Measurements from ENCODE around the gene CDC42BPA. TPM values are rescaled to one million over a fixed set of nuclear protein-coding genes. Genes with fewer than 3 reads are reported as not detected.
A peak's percentile ranks its signal among the peaks of the same experiment; 100 is the strongest.

CDC42BPA gene
- total and polyA plus RNA-seq, 4 experiments from 2014 or later = 0.49 to 0.72 TPM; not detected in 2

DNA sequence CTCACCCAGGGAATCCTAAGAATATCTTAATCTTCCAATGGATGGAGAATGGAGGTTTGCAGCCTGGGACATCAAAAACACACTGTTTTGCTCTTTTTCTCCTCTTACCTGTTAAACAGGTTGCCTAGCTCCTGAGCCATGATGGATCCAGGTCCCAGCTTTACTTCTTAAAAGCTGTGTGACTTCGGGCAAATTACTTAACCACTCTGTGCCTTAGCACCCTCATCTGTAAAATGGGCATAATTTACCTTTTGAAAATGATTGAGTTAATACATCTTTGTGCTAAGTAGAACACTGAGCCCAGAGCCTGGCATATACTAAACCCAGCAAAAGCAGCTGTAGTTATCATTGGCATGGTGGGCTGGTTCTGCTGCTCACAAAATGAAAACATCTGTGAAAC, 368.0 kb downstream of the CDC42BPA start:
- Mint-ChIP-seq H3K9me3 (peaks cover 0 to 4% (median 0%) of the 10 kb centered on the region in 8 donors), H3K27me3 (no peaks in the 10 kb centered on the region)
- POLR2A ChIA-PET (ENCODE audit: partially characterized antibody) = interaction anchor here (1.9 kb wide), 1 partner anchor 11 kb away, joined by 9 read pairs; no protein-coding TSS in a partner anchor

DNA sequence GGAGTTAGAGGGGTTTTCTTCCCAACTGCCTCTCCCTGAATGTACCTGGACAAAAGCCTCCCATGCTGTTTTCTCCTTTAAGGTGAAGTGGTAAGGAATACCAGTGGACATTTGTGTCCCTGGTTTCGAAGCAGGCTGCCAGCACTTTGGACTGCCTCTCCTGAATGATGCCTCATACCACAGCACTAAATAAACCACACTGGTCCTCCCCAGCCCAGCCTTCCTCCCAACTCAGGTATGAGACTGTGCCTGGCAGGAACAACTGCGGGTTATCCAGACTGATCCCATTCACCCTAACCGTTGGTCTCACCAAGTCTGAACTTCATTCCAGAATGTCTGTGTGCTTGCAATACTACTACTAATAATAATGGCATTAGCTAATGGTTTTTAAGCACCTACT, 368.9 kb downstream of the CDC42BPA start:
- no peak for DNase-seq
- Mint-ChIP-seq H3K4me1 (peaks cover 10 to 57% (median 29%) of the 10 kb centered on the region in 4 donors), H3K4me3 (no peak overlapping the region), H3K9me3 (peaks cover 0 to 4% (median 0%) of the 10 kb centered on the region in 8 donors), H3K27ac (no peak overlapping the region), H3K36me3 (peaks cover 17 to 21% of the 10 kb centered on the region in 2 donors), H3K27me3 (no peaks in the 10 kb centered on the region)
- no peak overlapping the region for H3K27ac ChIP-seq (ENCODE audit: low read depth, low read length)
- H3K27me3 ChIP-seq (ENCODE audit: insufficient read depth, low read length) = no peaks in the 10 kb centered on the region
- H3K36me3 ChIP-seq (ENCODE audit: insufficient read depth, low read length) = no peaks in the 10 kb centered on the region
- no peaks in the 10 kb centered on the region for H3K9me3 ChIP-seq (ENCODE audit: control insufficient read depth in 1 of 2, low read length in 2 of 2)
- H3K4me3 ChIP-seq (ENCODE audit: low read length in 2 of 2) = no peak overlapping the region
- no peaks in the 10 kb centered on the region for H3K4me1 ChIP-seq (ENCODE audit: insufficient read depth, low read length)
- intact Hi-C loops (cut with micrococcal nuclease) = no loop called here
- ChIA-PET POLR2A (ENCODE audit: partially characterized antibody) (interaction anchor here (1.9 kb wide), 1 partner anchor 10 kb away, joined by 9 read pairs; no protein-coding TSS in a partner anchor), CTCF (ENCODE audit: partially characterized antibody) (no interaction called here)

More for the DNA sequence above, 368.0 kb downstream of the CDC42BPA start:
- Mint-ChIP-seq H3K27ac (no peak overlapping the region), H3K4me3 (no peak overlapping the region), H3K36me3 (peaks cover 19 to 25% of the 10 kb centered on the region in 2 donors), H3K4me1 (peaks cover 8 to 52% (median 32%) of the 10 kb centered on the region in 4 donors)
- Histone ChIP-seq H3K4me3 (ENCODE audit: low read length in 2 of 2) (no peak overlapping the region), H3K9me3 (ENCODE audit: control insufficient read depth in 1 of 2, low read length in 2 of 2) (no peaks in the 10 kb centered on the region), H3K27me3 (ENCODE audit: insufficient read depth, low read length) (no peaks in the 10 kb centered on the region), H3K27ac (ENCODE audit: low read depth, low read length) (no peak overlapping the region), H3K36me3 (ENCODE audit: insufficient read depth, low read length) (no peaks in the 10 kb centered on the region), H3K4me1 (ENCODE audit: insufficient read depth, low read length) (no peaks in the 10 kb centered on the region)
- CTCF ChIA-PET (ENCODE audit: partially characterized antibody) = no interaction called here
- intact Hi-C loops (cut with micrococcal nuclease) = no loop called here
- DNase-seq = no peak

DNA sequence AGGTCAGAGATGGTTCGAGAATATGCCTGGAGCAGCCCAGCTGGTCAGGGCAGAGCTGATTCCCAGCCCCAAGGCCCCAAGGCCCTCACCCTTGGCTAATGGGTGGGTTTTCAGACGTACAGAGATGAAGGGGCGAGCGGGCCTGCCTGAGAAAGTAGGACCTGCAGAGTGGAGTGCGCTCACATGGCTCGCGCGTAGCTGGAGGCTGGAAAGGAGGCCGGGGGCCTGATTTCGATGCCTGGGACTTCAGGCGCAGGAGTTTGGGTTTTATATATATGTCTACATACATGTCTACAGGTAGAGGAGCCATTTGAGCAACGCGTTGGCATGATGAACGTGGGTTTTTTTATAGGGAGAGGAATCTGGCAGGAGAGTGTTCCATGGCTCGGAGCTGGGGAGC, 369.3 kb downstream of the CDC42BPA start:
- intact Hi-C loops (cut with micrococcal nuclease) = no loop called here
- H3K27me3 ChIP-seq (ENCODE audit: insufficient read depth, low read length) = no peaks in the 10 kb centered on the region
- no peaks in the 10 kb centered on the region for H3K4me1 ChIP-seq (ENCODE audit: insufficient read depth, low read length)
- Mint-ChIP-seq H3K36me3 (peaks cover 16 to 19% of the 10 kb centered on the region in 2 donors), H3K27me3 (no peaks in the 10 kb centered on the region), H3K4me1 (peaks cover 14 to 60% (median 31%) of the 10 kb centered on the region in 4 donors), H3K27ac (no peak overlapping the region), H3K4me3 (no peak overlapping the region), H3K9me3 (peaks cover 0 to 4% (median 0%) of the 10 kb centered on the region in 8 donors)
- H3K9me3 ChIP-seq (ENCODE audit: control insufficient read depth in 1 of 2, low read length in 2 of 2) = no peaks in the 10 kb centered on the region
- no peak overlapping the region for H3K27ac ChIP-seq (ENCODE audit: low read depth, low read length)
- CTCF ChIA-PET (ENCODE audit: partially characterized antibody) = no interaction called here
- no peak for DNase-seq
- no peaks in the 10 kb centered on the region for H3K36me3 ChIP-seq (ENCODE audit: insufficient read depth, low read length)
- POLR2A ChIA-PET (ENCODE audit: partially characterized antibody) = interaction anchor here (1.9 kb wide), 1 partner anchor 10 kb away, joined by 9 read pairs; no protein-coding TSS in a partner anchor
- no peak overlapping the region for H3K4me3 ChIP-seq (ENCODE audit: low read length in 2 of 2)

DNA sequence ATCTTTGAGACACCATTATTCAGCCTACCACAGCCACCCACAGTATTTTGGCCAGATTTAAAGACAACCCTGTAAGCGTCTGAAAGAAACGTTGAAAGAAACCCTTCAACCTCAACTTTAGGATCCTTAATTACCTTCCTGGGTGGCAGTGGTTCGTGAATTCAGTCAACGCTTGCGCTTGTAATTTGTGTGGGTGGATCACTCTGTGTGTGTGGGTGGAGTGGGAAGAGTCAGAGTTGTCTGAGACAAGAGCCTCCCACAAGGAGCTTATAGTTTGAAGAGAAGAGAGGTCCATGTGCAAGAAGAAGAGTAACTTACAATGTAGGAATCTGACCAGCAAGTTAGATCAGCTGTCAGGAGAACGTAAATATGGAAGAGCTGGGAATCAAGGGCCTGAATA, 369.8 kb downstream of the CDC42BPA start:
- H3K27me3 ChIP-seq (ENCODE audit: insufficient read depth, low read length) = no peaks in the 10 kb centered on the region
- H3K4me1 Mint-ChIP-seq = peaks cover 18 to 60% (median 35%) of the 10 kb centered on the region in 4 donors
- no peaks in the 10 kb centered on the region for H3K9me3 ChIP-seq (ENCODE audit: control insufficient read depth in 1 of 2, low read length in 2 of 2)
- H3K36me3 Mint-ChIP-seq = peaks cover 15 to 16% of the 10 kb centered on the region in 2 donors
- intact Hi-C loops (cut with micrococcal nuclease) = no loop called here
- no peak overlapping the region for H3K4me3 ChIP-seq (ENCODE audit: low read length in 2 of 2)
- H3K4me1 ChIP-seq (ENCODE audit: insufficient read depth, low read length) = peaks cover 4% of the 10 kb centered on the region
- peaks cover 0 to 4% (median 0%) of the 10 kb centered on the region in 8 donors for H3K9me3 Mint-ChIP-seq
- H3K27ac Mint-ChIP-seq = no peak overlapping the region
- DNase-seq = no peak
- H3K36me3 ChIP-seq (ENCODE audit: insufficient read depth, low read length) = no peaks in the 10 kb centered on the region
- ChIA-PET CTCF (ENCODE audit: partially characterized antibody) (no interaction called here), POLR2A (ENCODE audit: partially characterized antibody) (interaction anchor here (1.9 kb wide), 1 partner anchor 9 kb away, joined by 9 read pairs; no protein-coding TSS in a partner anchor)
- no peak overlapping the region for H3K4me3 Mint-ChIP-seq
- no peak overlapping the region for H3K27ac ChIP-seq (ENCODE audit: low read depth, low read length)
- no peaks in the 10 kb centered on the region for H3K27me3 Mint-ChIP-seq

DNA sequence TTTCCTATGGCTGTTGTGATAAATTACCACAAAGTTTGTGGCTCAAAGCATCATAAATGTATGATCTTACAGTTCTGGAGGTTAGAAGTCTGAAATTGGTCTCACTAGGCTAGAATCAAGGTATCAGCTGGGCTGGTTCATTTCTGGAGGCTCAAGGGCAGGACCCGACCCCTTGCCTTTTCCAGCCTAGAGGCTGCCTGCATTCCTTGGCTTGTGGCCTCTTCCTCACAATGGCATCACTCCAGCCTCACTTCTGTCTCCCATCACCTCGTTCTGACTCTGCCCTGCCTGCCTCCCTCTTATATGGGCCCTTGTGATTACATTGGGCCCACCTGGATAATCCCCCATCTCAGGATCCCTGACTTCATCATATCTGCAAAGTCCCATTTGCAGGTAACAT, 370.2 kb downstream of the CDC42BPA start:
- Mint-ChIP-seq H3K9me3 (peaks cover 0 to 4% (median 0%) of the 10 kb centered on the region in 8 donors), H3K4me1 (peaks cover 22 to 60% (median 38%) of the 10 kb centered on the region in 4 donors), H3K4me3 (no peak overlapping the region), H3K36me3 (peaks cover 11 to 12% of the 10 kb centered on the region in 2 donors), H3K27ac (no peak overlapping the region), H3K27me3 (no peaks in the 10 kb centered on the region)
- intact Hi-C loops (cut with micrococcal nuclease) = no loop called here
- no peaks in the 10 kb centered on the region for H3K36me3 ChIP-seq (ENCODE audit: insufficient read depth, low read length)
- H3K27me3 ChIP-seq (ENCODE audit: insufficient read depth, low read length) = no peaks in the 10 kb centered on the region
- no peak overlapping the region for H3K27ac ChIP-seq (ENCODE audit: low read depth, low read length)
- no peaks in the 10 kb centered on the region for H3K9me3 ChIP-seq (ENCODE audit: control insufficient read depth in 1 of 2, low read length in 2 of 2)
- ChIA-PET CTCF (ENCODE audit: partially characterized antibody) (no interaction called here), POLR2A (ENCODE audit: partially characterized antibody) (interaction anchor here (1.3 kb wide), 1 partner anchor 65 kb away, joined by 4 read pairs; no protein-coding TSS in a partner anchor)
- H3K4me3 ChIP-seq (ENCODE audit: low read length in 2 of 2) = no peak overlapping the region
- DNase-seq = no peak
- H3K4me1 ChIP-seq (ENCODE audit: insufficient read depth, low read length) = peaks cover 5% of the 10 kb centered on the region

DNA sequence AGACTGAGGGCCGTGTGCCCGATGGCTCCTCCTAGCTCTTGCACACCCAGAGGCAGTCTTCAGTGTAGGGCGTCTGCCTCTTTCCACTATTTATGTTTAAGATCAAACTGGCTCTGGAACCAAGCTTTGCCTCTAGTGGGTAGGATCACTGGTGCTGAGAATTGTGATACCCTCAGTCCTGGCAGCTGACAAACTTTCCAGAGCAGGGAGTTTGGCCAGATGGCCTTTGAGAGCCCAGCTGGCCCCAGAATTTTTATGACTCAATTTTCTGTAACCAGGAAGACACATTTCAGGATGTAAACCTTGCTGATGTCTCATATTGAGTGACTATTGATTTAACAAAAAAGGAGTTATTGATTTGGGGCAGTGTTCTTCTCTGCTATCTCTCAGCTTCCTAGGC, 371.5 kb downstream of the CDC42BPA start:
- Mint-ChIP-seq H3K4me3 (no peak overlapping the region), H3K4me1 (peaks cover 34 to 71% (median 49%) of the 10 kb centered on the region in 4 donors), H3K36me3 (peaks cover 12 to 15% of the 10 kb centered on the region in 2 donors), H3K9me3 (peaks cover 0 to 4% (median 0%) of the 10 kb centered on the region in 8 donors), H3K27ac (no peak overlapping the region), H3K27me3 (no peaks in the 10 kb centered on the region)
- Histone ChIP-seq H3K9me3 (ENCODE audit: control insufficient read depth in 1 of 2, low read length in 2 of 2) (no peaks in the 10 kb centered on the region), H3K4me3 (ENCODE audit: low read length in 2 of 2) (no peak overlapping the region), H3K36me3 (ENCODE audit: insufficient read depth, low read length) (no peaks in the 10 kb centered on the region), H3K27me3 (ENCODE audit: insufficient read depth, low read length) (no peaks in the 10 kb centered on the region), H3K27ac (ENCODE audit: low read depth, low read length) (no peak overlapping the region), H3K4me1 (ENCODE audit: insufficient read depth, low read length) (peaks cover 12% of the 10 kb centered on the region)
- POLR2A ChIA-PET (ENCODE audit: partially characterized antibody) = interaction anchor here (1.3 kb wide), 1 partner anchor 64 kb away, joined by 4 read pairs; no protein-coding TSS in a partner anchor
- CTCF ChIA-PET (ENCODE audit: partially characterized antibody) = interaction anchor here (0.7 kb wide), 1 partner anchor 321 kb away, joined by 3 read pairs; no protein-coding TSS in a partner anchor
- intact Hi-C loops (cut with micrococcal nuclease) = no loop called here
- DNase-seq = no peak

DNA sequence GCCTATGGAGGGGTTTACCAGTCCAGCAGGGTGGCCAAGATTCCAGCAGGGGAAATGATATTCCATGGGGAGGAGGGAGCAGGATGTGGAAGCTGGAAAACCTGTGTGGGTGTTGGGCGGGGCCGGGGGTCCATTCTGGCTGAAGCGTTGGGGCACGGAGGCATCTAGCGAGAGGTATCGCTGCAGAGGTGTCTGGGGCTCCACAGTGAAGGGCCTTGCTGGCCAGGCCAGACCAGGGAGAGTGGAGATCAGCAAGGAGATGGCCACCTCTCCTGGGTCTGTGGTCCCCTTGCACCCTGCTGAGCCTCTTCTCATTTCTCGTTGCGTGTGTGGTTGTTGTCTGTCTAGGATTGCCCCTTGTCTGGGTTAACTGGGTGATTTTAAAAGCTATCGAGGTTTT, 372.0 kb downstream of the CDC42BPA start:
- no peaks in the 10 kb centered on the region for H3K27me3 Mint-ChIP-seq
- peak overlapping the region in 2 of 7 donors; percentile 15 to 57 for H3K27ac Mint-ChIP-seq
- no peaks in the 10 kb centered on the region for H3K27me3 ChIP-seq (ENCODE audit: insufficient read depth, low read length)
- no peak overlapping the region for H3K27ac ChIP-seq (ENCODE audit: low read depth, low read length)
- peaks cover 16% of the 10 kb centered on the region for H3K4me1 ChIP-seq (ENCODE audit: insufficient read depth, low read length)
- no peaks in the 10 kb centered on the region for H3K9me3 ChIP-seq (ENCODE audit: control insufficient read depth in 1 of 2, low read length in 2 of 2)
- no peak overlapping the region for H3K4me3 ChIP-seq (ENCODE audit: low read length in 2 of 2)
- ChIA-PET POLR2A (ENCODE audit: partially characterized antibody) (no interaction called here), CTCF (ENCODE audit: partially characterized antibody) (no interaction called here)
- peaks cover 0 to 4% (median 0%) of the 10 kb centered on the region in 8 donors for H3K9me3 Mint-ChIP-seq
- peaks cover 11 to 12% of the 10 kb centered on the region in 2 donors for H3K36me3 Mint-ChIP-seq
- peak overlapping the region in 1 of 8 donors; percentile 53 for H3K4me3 Mint-ChIP-seq
- no peaks in the 10 kb centered on the region for H3K36me3 ChIP-seq (ENCODE audit: insufficient read depth, low read length)
- intact Hi-C loops (cut with micrococcal nuclease) = no loop called here
- DNase-seq = no peak
- peaks cover 36 to 77% (median 49%) of the 10 kb centered on the region in 4 donors for H3K4me1 Mint-ChIP-seq

Measured in CD4-positive, alpha-beta memory T cell (primary cell).